GM21381 (cell line): ENCODE measurements around the gene SHC2.

Experiments
- ATAC-seq: cut with Tn5 transposase; IDR thresholded peaks from one replicate; pipeline ENCODE4 v1.9.1; 2021; ENCODE audit warnings: mild to moderate bottlenecking, moderate library complexity; ENCODE audit not compliant: unreplicated experiment

Gene SHC2, protein sequence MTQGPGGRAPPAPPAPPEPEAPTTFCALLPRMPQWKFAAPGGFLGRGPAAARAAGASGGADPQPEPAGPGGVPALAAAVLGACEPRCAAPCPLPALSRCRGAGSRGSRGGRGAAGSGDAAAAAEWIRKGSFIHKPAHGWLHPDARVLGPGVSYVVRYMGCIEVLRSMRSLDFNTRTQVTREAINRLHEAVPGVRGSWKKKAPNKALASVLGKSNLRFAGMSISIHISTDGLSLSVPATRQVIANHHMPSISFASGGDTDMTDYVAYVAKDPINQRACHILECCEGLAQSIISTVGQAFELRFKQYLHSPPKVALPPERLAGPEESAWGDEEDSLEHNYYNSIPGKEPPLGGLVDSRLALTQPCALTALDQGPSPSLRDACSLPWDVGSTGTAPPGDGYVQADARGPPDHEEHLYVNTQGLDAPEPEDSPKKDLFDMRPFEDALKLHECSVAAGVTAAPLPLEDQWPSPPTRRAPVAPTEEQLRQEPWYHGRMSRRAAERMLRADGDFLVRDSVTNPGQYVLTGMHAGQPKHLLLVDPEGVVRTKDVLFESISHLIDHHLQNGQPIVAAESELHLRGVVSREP

GRCh38 chr19:460877-461720 is at the start of gene SHC2:
SHC2 (minus strand) TSS chr19:461033; CDS start chr19:460996, 37 bp downstream.
- no peak for ATAC-seq

DNA sequence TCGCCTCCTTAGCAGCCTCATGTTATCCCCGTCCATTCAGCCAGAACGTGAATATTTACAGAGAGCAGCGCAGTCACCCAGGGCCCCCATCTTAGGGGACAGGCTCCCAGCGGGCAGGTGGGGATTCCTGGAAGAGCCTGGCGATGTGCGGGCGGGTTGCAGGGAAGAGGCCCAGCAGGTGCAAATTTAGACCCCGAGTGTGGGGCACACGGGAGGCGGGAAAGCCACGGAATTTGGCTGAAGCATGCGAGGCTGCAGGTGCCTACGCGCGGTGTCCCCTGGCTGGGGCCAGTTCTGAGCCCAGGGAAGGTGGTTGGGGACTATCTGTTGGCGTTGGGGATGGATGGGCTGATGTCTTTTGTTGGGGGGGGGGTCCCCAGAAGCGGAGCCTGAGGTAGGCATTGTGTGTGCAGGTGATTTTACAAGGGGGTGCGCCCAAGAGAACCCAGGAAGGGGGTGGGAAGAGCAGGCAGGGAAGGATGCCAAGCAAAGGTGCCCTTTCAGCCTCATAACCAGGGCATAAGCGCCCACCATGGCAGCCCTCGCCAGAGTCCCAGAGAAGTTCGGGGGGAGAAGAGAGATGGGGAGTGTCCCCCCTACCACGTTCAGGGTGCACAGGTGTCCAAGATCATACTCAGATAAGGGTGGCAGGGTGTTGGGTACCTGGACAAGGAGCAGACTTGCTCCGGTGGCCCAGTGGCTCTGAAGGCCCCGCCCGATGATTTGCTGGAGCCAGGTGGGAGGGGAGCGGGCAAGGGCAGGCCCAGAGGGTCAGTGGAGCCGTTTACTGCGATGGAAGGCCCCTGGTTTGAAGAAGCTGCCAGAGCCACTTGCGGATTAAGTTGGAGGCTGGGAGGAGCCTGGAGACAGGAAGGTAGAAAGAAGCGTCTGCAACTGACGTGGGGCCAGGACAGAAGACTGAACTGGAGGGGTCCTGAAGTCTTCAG is 47.6 kb upstream of the SHC2 start:
- ATAC-seq: no peak

- peak; percentile 59 for ATAC-seq
These were observed 46.7 kb upstream of the SHC2 start, which contains the start of gene TPGS1 for GRCh38 chr19:507286-508203. TPGS1 (plus strand) TSS chr19:507497; CDS start chr19:507507, 10 bp downstream.

DNA sequence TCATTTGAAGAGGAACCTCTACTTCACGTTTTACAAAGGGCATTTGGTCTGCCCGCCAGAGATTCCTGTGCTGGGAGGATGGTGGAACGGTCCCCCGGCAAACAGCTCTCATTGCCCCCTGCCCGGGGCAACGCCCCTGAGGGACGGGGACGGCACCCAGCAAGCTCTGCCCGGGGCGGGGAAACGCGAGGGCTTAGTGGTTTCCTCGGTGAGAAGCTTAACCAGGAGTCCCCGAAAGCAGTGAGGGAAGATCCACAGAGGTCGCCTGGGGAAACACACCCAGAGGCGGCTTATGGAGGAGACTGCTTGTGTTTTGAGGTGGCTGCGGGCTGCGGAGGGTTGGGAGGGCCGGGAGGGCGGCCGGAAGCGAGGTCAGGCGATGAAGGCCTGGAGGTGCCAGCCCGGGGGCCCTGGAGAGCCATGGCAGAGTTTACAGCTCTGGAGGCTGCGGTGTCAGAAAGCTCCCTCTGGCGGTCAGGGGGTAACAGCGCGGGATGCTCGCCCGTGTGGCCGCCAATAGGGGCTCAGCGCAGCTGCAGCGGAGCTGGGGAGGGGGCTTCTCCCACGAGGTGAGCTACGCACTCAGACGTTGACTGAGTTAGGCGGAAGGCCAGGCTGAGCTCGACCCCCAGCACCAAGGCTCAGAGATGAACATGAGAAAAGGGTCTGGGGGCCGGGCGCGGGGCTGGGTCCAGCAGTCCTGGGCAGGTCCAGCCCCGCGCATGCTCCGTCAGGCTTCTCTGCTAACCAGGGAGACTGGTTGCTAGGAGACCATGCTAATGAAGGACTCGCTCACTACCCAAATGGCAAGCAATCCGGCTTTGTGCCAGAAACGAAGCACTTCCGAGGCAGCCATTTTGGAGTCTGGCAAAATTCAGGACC is 45.8 kb upstream of the SHC2 start:
- peak; percentile 61 for ATAC-seq

GRCh38 chr19:504616-505015 is 43.8 kb upstream of the SHC2 start:
- ATAC-seq: no peak

DNA sequence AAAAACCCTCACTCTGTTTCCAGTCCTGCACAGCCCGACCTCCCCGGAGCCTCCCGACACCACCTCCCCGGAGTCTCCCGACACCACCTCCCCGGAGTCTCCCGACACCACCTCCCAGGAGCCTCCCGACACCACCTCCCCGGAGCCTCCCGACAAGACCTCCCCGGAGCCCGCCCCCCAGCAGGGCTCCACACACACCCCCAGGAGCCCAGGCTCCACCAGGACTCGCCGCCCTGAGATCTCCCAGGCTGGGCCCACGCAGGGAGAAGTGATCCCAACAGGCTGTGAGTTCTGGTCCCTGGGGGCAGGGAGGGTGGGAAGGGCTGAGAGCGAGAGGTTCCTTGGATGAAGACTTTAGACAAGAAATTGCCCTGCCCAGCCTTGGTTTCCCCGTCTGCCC is 40.8 kb upstream of the SHC2 start:
- no peak for ATAC-seq

GRCh38 chr19:498977-499623 is 38.3 kb upstream of the SHC2 start:
- no peak for ATAC-seq

GRCh38 chr19:498511-498891 is 37.7 kb upstream of the SHC2 start:
- ATAC-seq: no peak

DNA sequence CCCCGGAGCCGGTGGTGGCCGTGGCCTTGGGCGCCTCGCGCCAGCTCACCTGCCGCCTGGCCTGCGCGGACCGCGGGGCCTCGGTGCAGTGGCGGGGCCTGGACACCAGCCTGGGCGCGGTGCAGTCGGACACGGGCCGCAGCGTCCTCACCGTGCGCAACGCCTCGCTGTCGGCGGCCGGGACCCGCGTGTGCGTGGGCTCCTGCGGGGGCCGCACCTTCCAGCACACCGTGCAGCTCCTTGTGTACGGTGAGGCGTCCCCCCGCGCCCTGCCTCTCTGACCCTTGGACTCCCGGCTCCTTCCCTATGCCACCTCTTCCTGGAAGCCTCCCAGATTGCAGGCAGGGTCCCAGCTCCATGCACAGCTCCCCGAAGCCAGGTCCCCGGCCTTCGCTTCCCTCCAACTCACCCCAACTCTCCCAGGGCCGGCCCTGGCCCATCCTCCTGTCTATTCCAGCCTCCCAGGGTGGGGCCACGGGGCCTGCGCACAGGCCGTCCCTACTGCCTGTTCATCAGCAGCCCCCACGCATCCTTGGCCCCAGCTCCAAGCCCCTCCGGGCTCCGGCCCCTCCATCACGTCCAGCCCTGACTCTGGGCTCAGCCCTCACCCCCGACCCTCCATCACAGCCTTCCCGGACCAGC is 37.2 kb upstream of the SHC2 start:
- ATAC-seq: no peak

- no peak for ATAC-seq
These were observed 36.6 kb upstream of the SHC2 start for GRCh38 chr19:497491-497868.

DNA sequence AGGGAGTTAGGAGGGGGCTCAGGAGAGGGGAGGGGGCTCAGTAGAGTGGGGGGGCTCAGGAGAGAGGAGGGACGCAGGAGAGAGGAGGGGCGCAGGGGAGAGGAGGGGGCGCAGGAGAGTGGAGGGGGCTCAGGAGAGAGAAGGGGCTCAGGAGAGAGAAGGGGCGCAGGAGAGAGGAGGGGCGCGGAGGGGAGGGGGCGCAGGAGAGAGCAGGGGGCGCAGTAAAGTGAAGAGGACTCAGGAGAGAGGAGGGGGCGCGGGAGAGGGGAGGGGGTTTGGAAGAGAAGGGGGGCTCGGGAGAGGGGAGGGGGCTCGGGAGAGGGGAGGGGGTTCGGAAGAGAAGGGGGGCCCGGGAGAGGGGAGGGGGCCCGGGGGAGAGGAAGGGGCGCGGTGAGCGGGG is 36.2 kb upstream of the SHC2 start:
- no peak for ATAC-seq

DNA sequence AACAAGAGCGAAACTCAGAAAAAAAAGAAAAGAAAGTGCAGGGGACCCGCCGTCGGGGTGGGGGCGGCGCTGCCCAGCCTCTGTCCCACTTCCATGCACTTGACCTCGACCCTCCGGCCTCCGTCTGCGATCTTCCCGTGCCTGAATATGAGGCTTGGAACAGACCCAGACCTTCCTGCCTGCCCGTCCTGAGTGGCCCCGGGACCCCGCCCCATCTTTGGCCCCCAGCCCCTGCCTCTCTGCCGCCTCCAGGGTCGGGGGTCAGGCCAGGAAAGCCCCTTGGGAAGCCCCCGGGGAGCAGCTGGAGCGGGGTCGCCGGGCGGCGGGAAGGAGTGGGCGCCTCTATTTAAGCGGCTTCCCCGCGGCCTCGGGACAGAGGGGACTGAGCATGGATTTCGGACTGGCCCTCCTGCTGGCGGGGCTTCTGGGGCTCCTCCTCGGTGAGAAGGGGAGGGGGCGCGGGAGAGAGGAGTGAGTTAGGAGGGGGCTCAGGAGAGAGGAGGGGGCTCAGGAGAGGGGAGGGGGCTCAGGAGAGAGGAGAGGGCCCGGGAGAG is 35.4 kb upstream of the SHC2 start, which contains the start of gene MADCAM1:
TSS of gene MADCAM1 (plus strand) at position 375 of the 554 bp plus-strand sequence. CDS start at position 389, 14 bp downstream.
- no peak for ATAC-seq

- no peak for ATAC-seq
These were observed 34.7 kb upstream of the SHC2 start for GRCh38 chr19:495402-496111.

DNA sequence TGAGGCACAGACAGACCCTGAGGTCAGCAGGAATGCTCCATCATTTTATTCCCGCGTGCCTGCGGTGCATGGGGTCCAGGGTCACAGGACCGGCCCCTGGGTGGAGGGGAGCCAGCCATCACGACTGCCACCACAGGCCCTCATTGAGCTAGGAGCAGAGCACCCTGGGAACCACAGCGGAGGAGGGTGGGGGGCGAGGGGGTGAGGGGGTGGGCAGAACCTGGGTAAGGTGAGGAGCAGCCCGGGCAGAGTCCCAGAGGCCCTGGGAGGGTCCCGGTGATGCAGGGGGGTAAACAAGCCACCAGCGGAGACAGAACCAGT is 34.2 kb upstream of the SHC2 start:
- ATAC-seq: no peak

- no peak for ATAC-seq
These were observed 33.6 kb upstream of the SHC2 start for GRCh38 chr19:494171-495080.
